K562 (cell line): Measurements from ENCODE around the gene PHF21B. TPM values are rescaled to one million over a fixed set of nuclear protein-coding genes. Genes with fewer than 3 reads are reported as not detected.

Experiments used
- ATAC-seq: fragments of 200-7000 bp; cut with Tn5 transposase; 3 replicates; pipeline ENCODE4 v1.9.1; 2020; ENCODE audit warnings: moderate library complexity
- BruUV-seq: library from RNA; stranded (reverse); fragments of 400-500 nt; replicated peaks from 2 replicates; lab custom pipeline; 2021; lab: Mats Ljungman, UMichigan
- CTCF ChIA-PET: fragments of 300-600 bp; formaldehyde crosslinking; extraction: SDS; loops from one replicate; lab custom pipeline; 2021; ENCODE audit warnings: low intra/inter-chr PET ratio; lab: Yijun Ruan, JAX
- POLR2A ChIA-PET: fragments of 300-600, 350-650 bp; sonication (Branson Sonifier 250); formaldehyde crosslinking; extraction: SDS; loops from one replicate; lab custom pipeline; 2021; ENCODE audit warnings: antibody characterized with exemption, inconsistent platforms; lab: Yijun Ruan, JAX
- DNase-seq, 4 experiments: peaks; one replicate each; pipeline versions ENCODE4 v3.0.0 to v3.0.0-alpha.2; 2011 to 2018; ENCODE audit warnings: low spot score in 3 of 4, mixed read lengths in 3 of 4; ENCODE audit errors: extremely low read depth in 1 of 4
- FAIRE-seq: peaks from 2 replicates; lab custom pipeline; 2011; peaks lifted over from hg19 to GRCh38; lab: Jason Lieb, UNC
- H2AFZ ChIP-seq: 2 replicates; pipeline ENCODE4 v1.6.0; 2011; ENCODE audit warnings: low read depth, low read length, control low read depth, inconsistent platforms
- H3K27ac ChIP-seq: fragments of 200-600 bp; 3 replicates; pipeline ENCODE4 v1.8.0; 2011; ENCODE audit warnings: low read depth, mild to moderate bottlenecking, control low read depth, inconsistent platforms, low read length, moderate library complexity, mixed read lengths; ENCODE audit errors: extremely low read depth
- H3K27me3 ChIP-seq, 2 experiments: fragments of 300-600 bp in 1 of 2; 2 replicates in 1 of 2; 3 replicates in 1 of 2; pipeline versions ENCODE4 v1.6.0 to v1.8.0; 2011; ENCODE audit warnings: inconsistent platforms in 2 of 2, low read length in 2 of 2, mild to moderate bottlenecking in 1 of 2, mixed read lengths in 1 of 2, moderate library complexity in 1 of 2; ENCODE audit not compliant: control insufficient read depth in 2 of 2, insufficient read depth in 2 of 2
- H3K36me3 ChIP-seq: fragments of 300-600 bp; 3 replicates; pipeline ENCODE4 v1.8.0; 2011; ENCODE audit warnings: mild to moderate bottlenecking, low read length, inconsistent platforms; ENCODE audit not compliant: control insufficient read depth, insufficient read depth
- H3K4me1 ChIP-seq, 2 experiments: fragments of 200-600 bp in 1 of 2; replicated peaks in 1 of 2; 2 replicates in 1 of 2; 3 replicates in 1 of 2; pipeline versions ENCODE4 v1.5.1 to v1.8.0; 2011; ENCODE audit warnings: inconsistent platforms in 2 of 2, low read length in 2 of 2, mild to moderate bottlenecking in 1 of 2, mixed read lengths in 1 of 2, moderate library complexity in 1 of 2; ENCODE audit not compliant: control insufficient read depth in 2 of 2, insufficient read depth in 2 of 2
- H3K4me2 ChIP-seq: 2 replicates; pipeline ENCODE4 v1.6.1; 2011; ENCODE audit warnings: low read length, control low read depth, inconsistent platforms, mixed read lengths; ENCODE audit not compliant: insufficient read depth
- H3K4me3 ChIP-seq: fragments of 200-600 bp; sonication (generic), shearing (Covaris generic); 2 replicates; pipeline ENCODE4 v1.5.1; 2016; ENCODE audit warnings: control low read depth, inconsistent platforms
- H3K79me2 ChIP-seq: fragments of 200-600 bp; 3 replicates; pipeline ENCODE4 v1.8.0; 2011; ENCODE audit warnings: low read length, inconsistent platforms; ENCODE audit not compliant: control insufficient read depth, insufficient read depth
- H3K9ac ChIP-seq, 2 experiments: 2 replicates each; pipeline versions ENCODE4 v1.6.0 to v1.6.1; 2011; ENCODE audit warnings: low read depth in 2 of 2, low read length in 2 of 2, control low read depth in 1 of 2, inconsistent platforms in 1 of 2, mild to moderate bottlenecking in 1 of 2, mixed read lengths in 1 of 2; ENCODE audit not compliant: insufficient read depth in 1 of 2
- H3K9me1 ChIP-seq: one replicate; pipeline ENCODE4 v1.6.0; 2011; ENCODE audit warnings: inconsistent platforms, mild to moderate bottlenecking, low read length, moderate library complexity; ENCODE audit not compliant: control insufficient read depth, insufficient read depth
- H3K9me3 ChIP-seq: replicated peaks from 2 replicates; pipeline ENCODE4 v1.5.1; 2011; ENCODE audit warnings: low read depth, low read length, inconsistent platforms; ENCODE audit not compliant: control insufficient read depth, insufficient read depth
- H4K20me1 ChIP-seq: replicated peaks from 2 replicates; pipeline ENCODE4 v1.6.1; 2011; ENCODE audit warnings: low read length, inconsistent platforms, mixed read lengths; ENCODE audit not compliant: control insufficient read depth, insufficient read depth
- CBX5 ChIP-seq: IDR thresholded peaks from 2 replicates; pipeline ENCODE4 v1.6.1; 2014; ENCODE audit warnings: low read depth, borderline replicate concordance
- CTCF ChIP-seq, 3 experiments: IDR thresholded peaks in 2 of 3; conservative IDR thresholded peaks in 1 of 3; 2 replicates each; pipeline ENCODE4 v1.5.1; 2011 to 2012; ENCODE audit warnings: low read length in 3 of 3, mild to moderate bottlenecking in 3 of 3, control low read depth in 2 of 3, improper control_type of control experiment in 1 of 3, inconsistent platforms in 1 of 3, low read depth in 1 of 3, mixed read lengths in 1 of 3, moderate library complexity in 1 of 3; ENCODE audit not compliant: insufficient read depth in 2 of 3
- E2F1 ChIP-seq: sonication (generic); formaldehyde crosslinking; IDR thresholded peaks from 2 replicates; pipeline ENCODE4 v1.8.1; 2023; ENCODE audit warnings: mild to moderate bottlenecking, missing genetic modification reagents, moderate library complexity
- FOSL1 ChIP-seq: fragments of 200-800 bp; sonication (Bioruptor generic); conservative IDR thresholded peaks from 2 replicates; pipeline ENCODE4 v1.6.1; 2016; ENCODE audit warnings: missing genetic modification characterization, missing compliant biosample characterization
- FOXA1 ChIP-seq: fragments of 450-650 bp; IDR thresholded peaks from 2 replicates; pipeline ENCODE4 v1.6.1; 2016; ENCODE audit warnings: mild to moderate bottlenecking, borderline replicate concordance
- HNRNPLL ChIP-seq: fragments of 200-400 bp; formaldehyde crosslinking; IDR thresholded peaks from 2 replicates; pipeline ENCODE4 v1.6.1; 2017; ENCODE audit warnings: low read length, low read depth, mild to moderate bottlenecking; ENCODE audit not compliant: poor library complexity, severe bottlenecking
- RNF219 ChIP-seq: fragments of 250-450 bp; sonication (Bioruptor Pico); IDR thresholded peaks from 2 replicates; pipeline ENCODE4 v1.5.0; 2022; ENCODE audit warnings: mild to moderate bottlenecking
- ZNF316 ChIP-seq: fragments of 450-650 bp; IDR thresholded peaks from 2 replicates; pipeline ENCODE4 v1.6.1; 2016
- ZNF644 ChIP-seq: fragments of 200-800 bp; sonication (Bioruptor generic); IDR thresholded peaks from 2 replicates; pipeline ENCODE4 v1.6.1; 2016; ENCODE audit warnings: low read depth, missing genetic modification characterization, missing compliant biosample characterization
- ZNF75A ChIP-seq: fragments of 450-650 bp; formaldehyde crosslinking; IDR thresholded peaks from 2 replicates; pipeline ENCODE4 v1.4.0; 2020; ENCODE audit warnings: mild to moderate bottlenecking
- WGBS: fragments of 100-300 bp; shearing (Covaris generic); methylation state at CpG from one replicate; pipeline ENCODE4 v1.1.6; 2016; ENCODE audit warnings: low coverage, mixed read lengths; ENCODE audit not compliant: insufficient coverage; ENCODE audit errors: missing lambda C conversion rate; 5-methylcytosine and 5-hydroxymethylcytosine counted together
- in situ Hi-C: fragments of 300-500 bp; cut with MboI; formaldehyde crosslinking; loops from 4 replicates; pipeline ENCODE4 v1.15.0; 2018; ENCODE audit warnings: inconsistent platforms, mixed read lengths
- intact Hi-C: fragments of 100-400 bp; cut with micrococcal nuclease; formaldehyde crosslinking; loops from 2 replicates; pipeline ENCODE4 v1.14.2; 2022
- polyA plus RNA-seq, 8 experiments: library from polyadenylated mRNA; depleted of rRNA in 4 of 8; stranded (reverse) in 5 of 8; unstranded in 3 of 8; fragments of >200 nt; fragmentation: Nextera tagmentation in 2 of 8; fragmentation: Illumina TruSeq in 1 of 8; extraction: Ambion mirVana in 2 of 8; extraction: Trizol in 1 of 8; gene quantifications; 2 replicates each; pipeline versions ENCODE4 v1.2.1 to v1.2.3, GENCODE V29; 2011 to 2014; ENCODE audit warnings: inconsistent platforms in 1 of 8, missing spikeins in 1 of 8
- total RNA-seq, 7 experiments: library from RNA; depleted of rRNA in 6 of 7; stranded (reverse); fragments of >200 nt in 6 of 7; fragmentation: Illumina TruSeq in 2 of 7; extraction: Trizol in 2 of 7; gene quantifications; 2 replicates each; pipeline versions ENCODE4 v1.2.1 to v1.2.3, GENCODE V29; 2011 to 2021; ENCODE audit warnings: low replicate concordance in 1 of 7

Gene PHF21B
- total and polyA plus RNA-seq, 9 of the 15 experiments (the other 6 are each of a cell fraction or from before 2014, with no cell fraction given) = 0.04 TPM; not detected in 8

DNA sequence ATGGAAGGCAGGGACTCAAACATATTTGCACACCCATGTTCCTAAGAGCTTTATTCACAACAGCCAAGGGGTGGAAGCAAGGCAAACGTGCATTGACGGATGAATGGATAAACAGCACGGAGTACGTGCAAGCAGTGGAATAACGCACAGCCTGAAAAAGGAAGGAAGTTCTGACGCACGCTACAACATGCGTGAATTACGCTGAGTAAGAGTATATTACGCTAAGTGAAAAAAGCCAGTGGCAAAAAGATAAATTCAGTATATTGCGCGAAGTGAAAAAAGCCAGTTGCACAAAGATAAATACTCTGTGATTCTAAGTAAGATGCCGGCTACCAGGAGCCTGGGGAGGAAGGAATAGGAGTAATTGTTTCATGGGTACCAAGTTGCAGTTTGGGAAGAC, 19.5 kb downstream of the PHF21B start:
- H3K4me2 ChIP-seq = no peak overlapping the region
- peaks cover 4 to 48% of the 10 kb centered on the region in 2 experiments; a peak in 3 of 5 replicates for H3K27me3 ChIP-seq
- 0% methylated on average over 13 of the region's 13 CpGs for WGBS
- no peaks in the 10 kb centered on the region; a peak in 1 of 5 replicates for H3K4me1 ChIP-seq
- CTCF ChIA-PET = no interaction called here
- no peaks in the 10 kb centered on the region for H3K9me3 ChIP-seq
- in situ Hi-C loops (no loop called here), intact Hi-C loops (no loop called here)
- DNase-seq (no peak), FAIRE-seq (no peak), ATAC-seq (no peak)
- no peak overlapping the region for H3K27ac ChIP-seq
- no peak overlapping the region for H3K4me3 ChIP-seq
- no peak for TF ChIP-seq ZNF644 (tag)
- TF ChIP-seq HNRNPLL = peak; percentile 53
- peak; percentile 44 for TF ChIP-seq ZNF316
- POLR2A ChIA-PET = no interaction called here
- no peaks in the 10 kb centered on the region for H3K9me1 ChIP-seq
- H4K20me1 ChIP-seq = no peaks in the 10 kb centered on the region
- H3K9ac ChIP-seq = no peak overlapping the region
- H3K79me2 ChIP-seq = no peaks in the 10 kb centered on the region
- no peak overlapping the region for H2AFZ ChIP-seq
- no peaks in the 10 kb centered on the region for H3K36me3 ChIP-seq
- no TSS peak for BruUV-seq

DNA sequence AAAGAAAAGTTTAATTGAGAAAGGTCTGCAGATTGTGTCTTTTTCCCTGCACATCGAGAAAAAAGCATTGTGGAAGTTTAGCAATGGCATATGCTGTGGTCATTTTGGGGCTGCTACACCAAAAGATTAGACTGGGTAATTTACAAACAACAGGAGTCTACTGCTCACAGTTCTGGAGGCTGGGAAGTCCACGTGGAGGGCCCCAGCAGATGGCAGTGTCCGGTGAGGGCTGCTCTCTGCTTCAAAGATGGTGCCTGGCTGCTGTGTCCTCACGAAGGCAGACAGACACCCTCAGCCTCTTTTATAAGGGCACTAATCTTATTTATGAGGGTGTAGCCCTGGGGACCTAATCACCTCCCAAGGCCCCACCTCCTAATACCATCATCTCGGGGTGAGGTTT, 21.1 kb downstream of the PHF21B start:
- ChIA-PET CTCF (no interaction called here), POLR2A (no interaction called here)
- no peak overlapping the region for H3K9ac ChIP-seq
- no peak overlapping the region for H2AFZ ChIP-seq
- no peak overlapping the region for H3K4me2 ChIP-seq
- FAIRE-seq (no peak), ATAC-seq (no peak), DNase-seq (peak in 1 of 4 experiments; percentile 11)
- WGBS = 0% methylated on average over 4 of the region's 5 CpGs
- H3K36me3 ChIP-seq = no peaks in the 10 kb centered on the region
- H3K9me1 ChIP-seq = no peaks in the 10 kb centered on the region
- H3K27me3 ChIP-seq = peaks cover 0 to 31% of the 10 kb centered on the region in 2 experiments; a peak in 3 of 5 replicates
- intact Hi-C loops (no loop called here), in situ Hi-C loops (no loop called here)
- H3K4me1 ChIP-seq = no peaks in the 10 kb centered on the region; a peak in 1 of 5 replicates
- H3K27ac ChIP-seq = no peak overlapping the region
- H3K79me2 ChIP-seq = no peaks in the 10 kb centered on the region
- H4K20me1 ChIP-seq = no peaks in the 10 kb centered on the region
- no TSS peak for BruUV-seq
- no peak overlapping the region for H3K4me3 ChIP-seq
- no peaks in the 10 kb centered on the region for H3K9me3 ChIP-seq
- TF ChIP-seq CBX5 (no peak), ZNF316 (no peak), FOSL1 (tag) (no peak), CTCF (IDR thresholded peaks at IDR 0.05 in 2 of 3, conservative IDR thresholded peaks at IDR 0.05 in 1 of 3; ENCODE audit: insufficient read depth in 2 of 3, low read depth in 1 of 3, low read length in 3 of 3) (peak; percentile 15 to 31 (median 19); a peak in 2 of 6 replicates), ZNF75A (CRISPR knock-in tag) (no peak), E2F1 (no peak), FOXA1 (no peak), RNF219 (no peak)
